HepG2 (cell line): ENCODE results near the gene CYP27A1. TPM values are rescaled to one million over a fixed set of nuclear protein-coding genes. Genes with fewer than 3 reads are reported as not detected.
A peak's percentile ranks its signal among the peaks of the same experiment; 100 is the strongest.

Experiments used
- ARID2 ChIP-seq: sonication (generic); formaldehyde crosslinking; IDR thresholded peaks from 2 replicates; pipeline ENCODE4 v1.8.1; 2022; ENCODE audit warnings: mild to moderate bottlenecking, missing genetic modification reagents, borderline replicate concordance
- CBFB ChIP-seq: sonication (generic); formaldehyde crosslinking; IDR thresholded peaks from 2 replicates; pipeline ENCODE4 v1.4.0; 2020; ENCODE audit warnings: missing genetic modification reagents
- CBX1 ChIP-seq: IDR thresholded peaks from one replicate; pipeline ENCODE4 v1.6.1; 2016; ENCODE audit warnings: antibody characterized with exemption, low read depth
- DR1 ChIP-seq: sonication (generic); formaldehyde crosslinking; IDR thresholded peaks from 2 replicates; pipeline ENCODE4 v1.8.0; 2021; ENCODE audit warnings: mild to moderate bottlenecking, missing genetic modification reagents, inconsistent platforms
- ESRRA ChIP-seq: sonication (generic); formaldehyde crosslinking; IDR thresholded peaks from 2 replicates; pipeline ENCODE4 v1.5.1; 2020; ENCODE audit warnings: mild to moderate bottlenecking, low read depth, missing genetic modification reagents
- FOXO1 ChIP-seq: sonication (generic); formaldehyde crosslinking; IDR thresholded peaks from 2 replicates; pipeline ENCODE4 v1.4.0; 2020; ENCODE audit warnings: missing genetic modification reagents
- KAT7 ChIP-seq: IDR thresholded peaks from 2 replicates; pipeline ENCODE4 v1.6.1; 2018; ENCODE audit warnings: borderline replicate concordance, missing compliant biosample characterization
- KLF11 ChIP-seq: IDR thresholded peaks from 2 replicates; pipeline ENCODE4 v1.6.1; 2016; ENCODE audit warnings: missing compliant biosample characterization
- MNT ChIP-seq: fragments of 450-650 bp; IDR thresholded peaks from 2 replicates; pipeline ENCODE4 v1.6.1; 2016
- POLR2AphosphoS5 ChIP-seq: IDR thresholded peaks from 2 replicates; pipeline ENCODE4 v1.6.1; 2012; ENCODE audit warnings: low read depth, low read length
- SAP130 ChIP-seq: IDR thresholded peaks from 2 replicates; pipeline ENCODE4 v1.6.1; 2016; ENCODE audit warnings: low read depth
- TFAP4 ChIP-seq: sonication (generic); IDR thresholded peaks from 2 replicates; pipeline ENCODE4 v1.6.1; 2016; ENCODE audit warnings: low read depth, borderline replicate concordance
- ZMYM2 ChIP-seq: sonication (generic); formaldehyde crosslinking; IDR thresholded peaks from 2 replicates; pipeline ENCODE4 v1.8.0; 2022; ENCODE audit warnings: mild to moderate bottlenecking, missing genetic modification reagents
- ZNF567 ChIP-seq: sonication (generic); formaldehyde crosslinking; IDR thresholded peaks from 2 replicates; pipeline ENCODE4 v1.8.1; 2023; ENCODE audit warnings: mild to moderate bottlenecking, missing genetic modification reagents, borderline replicate concordance
- ZNF629 ChIP-seq: sonication (generic); formaldehyde crosslinking; conservative IDR thresholded peaks from 2 replicates; pipeline ENCODE4 v1.5.0; 2020; ENCODE audit warnings: missing genetic modification reagents
- ZNF720 ChIP-seq: sonication (generic); formaldehyde crosslinking; IDR thresholded peaks from 2 replicates; pipeline ENCODE4 v1.4.0; 2020; ENCODE audit warnings: missing genetic modification reagents
- polyA plus RNA-seq, 8 experiments: library from polyadenylated mRNA; depleted of rRNA in 3 of 8; stranded (reverse) in 7 of 8; unstranded in 1 of 8; fragments of >200 nt; fragmentation: Illumina TruSeq in 4 of 8; extraction: Trizol in 4 of 8; gene quantifications; 2 replicates each; pipeline versions ENCODE4 v1.2.1 to v1.2.3, GENCODE V29; 2011 to 2016; ENCODE audit warnings: low read depth in 4 of 8, missing spikeins in 1 of 8, mixed read lengths in 1 of 8; ENCODE audit not compliant: insufficient read depth in 1 of 8
- total RNA-seq, 5 experiments: library from RNA; depleted of rRNA; stranded (reverse); fragments of >200 nt; fragmentation: Illumina TruSeq; extraction: Trizol; gene quantifications; 2 replicates each; pipeline ENCODE4 v1.2.3, GENCODE V29; 2016; ENCODE audit warnings: low read depth in 1 of 5
- TF ChIP-seq, protein P1 (sequence below): IDR thresholded peaks from 2 replicates; pipeline ENCODE4 v1.6.1; 2016; ENCODE audit warnings: missing genetic modification reagents, missing compliant biosample characterization
- TF ChIP-seq, protein P2 (sequence below): sonication (generic); formaldehyde crosslinking; IDR thresholded peaks from 2 replicates; pipeline ENCODE4 v1.4.0; 2020; ENCODE audit warnings: low read depth, missing genetic modification reagents
- TF ChIP-seq, protein P3 (sequence below): sonication (generic); formaldehyde crosslinking; IDR thresholded peaks from 2 replicates; pipeline ENCODE4 v1.4.0; 2020; ENCODE audit warnings: missing genetic modification reagents; ENCODE audit errors: not compliant biosample characterization
- TF ChIP-seq, protein P4 (sequence below): IDR thresholded peaks from 2 replicates; pipeline ENCODE4 v1.6.1; 2016; ENCODE audit warnings: low read depth
- TF ChIP-seq, protein P5 (sequence below): sonication (generic); formaldehyde crosslinking; IDR thresholded peaks from 2 replicates; pipeline ENCODE4 v1.4.0; 2020; ENCODE audit warnings: missing genetic modification reagents

The CYP27A1 gene
- total and polyA plus RNA-seq, 2 of the 13 experiments (the other 11 are each of a cell fraction or from before 2014, with no cell fraction given), result 157 to 266 TPM

DNA sequence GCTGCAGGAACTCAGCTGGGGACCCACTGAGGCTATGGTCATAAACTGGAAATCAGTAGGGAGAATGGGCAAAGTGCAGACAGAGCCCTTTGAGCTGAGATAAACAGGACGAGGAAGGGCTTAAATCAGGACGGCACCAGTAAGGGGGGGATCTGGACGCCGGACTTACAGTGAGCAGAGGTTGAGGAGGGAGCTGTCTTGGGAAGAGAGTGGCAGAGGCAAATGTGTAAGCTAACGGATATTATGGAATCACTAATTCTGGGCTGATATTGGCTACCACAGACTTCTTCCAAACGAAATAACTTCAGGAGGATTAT, 539 bp downstream of the CYP27A1 start (continued):
- TF ChIP-seq, protein P1, sequence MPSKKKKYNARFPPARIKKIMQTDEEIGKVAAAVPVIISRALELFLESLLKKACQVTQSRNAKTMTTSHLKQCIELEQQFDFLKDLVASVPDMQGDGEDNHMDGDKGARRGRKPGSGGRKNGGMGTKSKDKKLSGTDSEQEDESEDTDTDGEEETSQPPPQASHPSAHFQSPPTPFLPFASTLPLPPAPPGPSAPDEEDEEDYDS, result peak; percentile 82
- TF ChIP-seq ZNF629 (CRISPR knock-in tag) (peak; percentile 15), ZNF567 (no peak), KLF11 (CRISPR knock-in tag) (no peak), CBX1 (peak; percentile 4), POLR2AphosphoS5 (peak; percentile 41; the same call in 1 of the 2 replicates), ARID2 (no peak), KAT7 (no peak; the same call in 1 of the 2 replicates), CBFB (no peak), ZMYM2 (CRISPR knock-in tag) (no peak), ESRRA (peak; percentile 75; the same call in 1 of the 2 replicates), SAP130 (CRISPR knock-in tag) (peak; percentile 64), DR1 (CRISPR knock-in tag) (no peak), ZNF720 (CRISPR knock-in tag) (no peak), FOXO1 (CRISPR knock-in tag) (peak; percentile 43; the same call in 1 of the 2 replicates), TFAP4 (peak; percentile 33; the same call in 1 of the 2 replicates), MNT (no peak)
- TF ChIP-seq, protein P2, sequence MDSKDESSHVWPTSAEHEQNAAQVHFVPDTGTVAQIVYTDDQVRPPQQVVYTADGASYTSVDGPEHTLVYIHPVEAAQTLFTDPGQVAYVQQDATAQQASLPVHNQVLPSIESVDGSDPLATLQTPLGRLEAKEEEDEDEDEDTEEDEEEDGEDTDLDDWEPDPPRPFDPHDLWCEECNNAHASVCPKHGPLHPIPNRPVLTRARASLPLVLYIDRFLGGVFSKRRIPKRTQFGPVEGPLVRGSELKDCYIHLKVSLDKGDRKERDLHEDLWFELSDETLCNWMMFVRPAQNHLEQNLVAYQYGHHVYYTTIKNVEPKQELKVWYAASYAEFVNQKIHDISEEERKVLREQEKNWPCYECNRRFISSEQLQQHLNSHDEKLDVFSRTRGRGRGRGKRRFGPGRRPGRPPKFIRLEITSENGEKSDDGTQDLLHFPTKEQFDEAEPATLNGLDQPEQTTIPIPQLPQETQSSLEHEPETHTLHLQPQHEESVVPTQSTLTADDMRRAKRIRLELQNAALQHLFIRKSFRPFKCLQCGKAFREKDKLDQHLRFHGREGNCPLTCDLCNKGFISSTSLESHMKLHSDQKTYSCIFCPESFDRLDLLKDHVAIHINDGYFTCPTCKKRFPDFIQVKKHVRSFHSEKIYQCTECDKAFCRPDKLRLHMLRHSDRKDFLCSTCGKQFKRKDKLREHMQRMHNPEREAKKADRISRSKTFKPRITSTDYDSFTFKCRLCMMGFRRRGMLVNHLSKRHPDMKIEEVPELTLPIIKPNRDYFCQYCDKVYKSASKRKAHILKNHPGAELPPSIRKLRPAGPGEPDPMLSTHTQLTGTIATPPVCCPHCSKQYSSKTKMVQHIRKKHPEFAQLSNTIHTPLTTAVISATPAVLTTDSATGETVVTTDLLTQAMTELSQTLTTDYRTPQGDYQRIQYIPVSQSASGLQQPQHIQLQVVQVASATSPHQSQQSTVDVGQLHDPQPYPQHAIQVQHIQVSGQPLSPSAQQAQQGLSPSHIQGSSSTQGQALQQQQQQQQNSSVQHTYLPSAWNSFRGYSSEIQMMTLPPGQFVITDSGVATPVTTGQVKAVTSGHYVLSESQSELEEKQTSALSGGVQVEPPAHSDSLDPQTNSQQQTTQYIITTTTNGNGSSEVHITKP, result peak; percentile 89
- TF ChIP-seq, protein P3, sequence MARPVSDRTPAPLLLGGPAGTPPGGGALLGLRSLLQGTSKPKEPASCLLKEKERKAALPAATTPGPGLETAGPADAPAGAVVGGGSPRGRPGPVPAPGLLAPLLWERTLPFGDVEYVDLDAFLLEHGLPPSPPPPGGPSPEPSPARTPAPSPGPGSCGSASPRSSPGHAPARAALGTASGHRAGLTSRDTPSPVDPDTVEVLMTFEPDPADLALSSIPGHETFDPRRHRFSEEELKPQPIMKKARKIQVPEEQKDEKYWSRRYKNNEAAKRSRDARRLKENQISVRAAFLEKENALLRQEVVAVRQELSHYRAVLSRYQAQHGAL, result no peak
- TF ChIP-seq, protein P4, sequence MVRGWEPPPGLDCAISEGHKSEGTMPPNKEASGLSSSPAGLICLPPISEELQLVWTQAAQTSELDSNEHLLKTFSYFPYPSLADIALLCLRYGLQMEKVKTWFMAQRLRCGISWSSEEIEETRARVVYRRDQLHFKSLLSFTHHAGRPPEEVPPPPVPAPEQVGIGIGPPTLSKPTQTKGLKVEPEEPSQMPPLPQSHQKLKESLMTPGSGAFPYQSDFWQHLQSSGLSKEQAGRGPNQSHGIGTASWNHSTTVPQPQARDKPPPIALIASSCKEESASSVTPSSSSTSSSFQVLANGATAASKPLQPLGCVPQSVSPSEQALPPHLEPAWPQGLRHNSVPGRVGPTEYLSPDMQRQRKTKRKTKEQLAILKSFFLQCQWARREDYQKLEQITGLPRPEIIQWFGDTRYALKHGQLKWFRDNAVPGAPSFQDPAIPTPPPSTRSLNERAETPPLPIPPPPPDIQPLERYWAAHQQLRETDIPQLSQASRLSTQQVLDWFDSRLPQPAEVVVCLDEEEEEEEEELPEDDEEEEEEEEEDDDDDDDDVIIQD, result no peak
- TF ChIP-seq, protein P5, sequence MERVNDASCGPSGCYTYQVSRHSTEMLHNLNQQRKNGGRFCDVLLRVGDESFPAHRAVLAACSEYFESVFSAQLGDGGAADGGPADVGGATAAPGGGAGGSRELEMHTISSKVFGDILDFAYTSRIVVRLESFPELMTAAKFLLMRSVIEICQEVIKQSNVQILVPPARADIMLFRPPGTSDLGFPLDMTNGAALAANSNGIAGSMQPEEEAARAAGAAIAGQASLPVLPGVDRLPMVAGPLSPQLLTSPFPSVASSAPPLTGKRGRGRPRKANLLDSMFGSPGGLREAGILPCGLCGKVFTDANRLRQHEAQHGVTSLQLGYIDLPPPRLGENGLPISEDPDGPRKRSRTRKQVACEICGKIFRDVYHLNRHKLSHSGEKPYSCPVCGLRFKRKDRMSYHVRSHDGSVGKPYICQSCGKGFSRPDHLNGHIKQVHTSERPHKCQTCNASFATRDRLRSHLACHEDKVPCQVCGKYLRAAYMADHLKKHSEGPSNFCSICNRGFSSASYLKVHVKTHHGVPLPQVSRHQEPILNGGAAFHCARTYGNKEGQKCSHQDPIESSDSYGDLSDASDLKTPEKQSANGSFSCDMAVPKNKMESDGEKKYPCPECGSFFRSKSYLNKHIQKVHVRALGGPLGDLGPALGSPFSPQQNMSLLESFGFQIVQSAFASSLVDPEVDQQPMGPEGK (CRISPR knock-in tag), result 0 out of 2 replicates have a peak, but pooled peaks have one; percentile 7
